SK-N-SH treated with all-trans-retinoic acid at 6 μM for 48 hours (cell line): ENCODE measurements around the gene LAMB1.

ENCODE experiments used
- ARNTL ChIP-seq: fragments of 450-650 bp; formaldehyde crosslinking; IDR thresholded peaks from 2 replicates; pipeline ENCODE4 v1.5.0; 2020; ENCODE audit warnings: low read depth, mild to moderate bottlenecking, moderate library complexity, borderline replicate concordance
- BACH2 ChIP-seq: fragments of 250-450 bp; sonication (Bioruptor Pico); IDR thresholded peaks from 2 replicates; pipeline ENCODE4 v1.9.0; 2021; ENCODE audit warnings: mild to moderate bottlenecking, borderline replicate concordance
- CSDC2 ChIP-seq: fragments of 250-450 bp; sonication (Bioruptor Pico); IDR thresholded peaks from 2 replicates; pipeline ENCODE4 v1.5.0; 2020; ENCODE audit warnings: mild to moderate bottlenecking, moderate library complexity
- CSRNP3 ChIP-seq: fragments of 250-450 bp; sonication (Bioruptor Pico); IDR thresholded peaks from 2 replicates; pipeline ENCODE4 v1.5.1; 2021; ENCODE audit warnings: mild to moderate bottlenecking, moderate library complexity
- GLIS3 ChIP-seq: fragments of 250-450 bp; sonication (Bioruptor Pico); IDR thresholded peaks from 2 replicates; pipeline ENCODE4 v1.5.0; 2020; ENCODE audit warnings: mild to moderate bottlenecking, moderate library complexity
- OSR1 ChIP-seq: fragments of 250-450 bp; sonication (Bioruptor Pico); IDR thresholded peaks from 2 replicates; pipeline ENCODE4 v1.8.0; 2022; ENCODE audit warnings: moderate library complexity, mild to moderate bottlenecking, inconsistent platforms
- PATZ1 ChIP-seq: fragments of 250-450 bp; sonication (Bioruptor Pico); IDR thresholded peaks from 2 replicates; pipeline ENCODE4 v1.8.0; 2020; ENCODE audit warnings: mild to moderate bottlenecking, moderate library complexity, borderline replicate concordance
- PPARA ChIP-seq: fragments of 250-450 bp; sonication (Bioruptor Pico); IDR thresholded peaks from 2 replicates; pipeline ENCODE4 v1.5.0; 2020; ENCODE audit warnings: mild to moderate bottlenecking, borderline replicate concordance
- SNAI2 ChIP-seq: fragments of 250-450 bp; sonication (Bioruptor Pico); IDR thresholded peaks from 2 replicates; pipeline ENCODE4 v1.5.0; 2020; ENCODE audit warnings: mild to moderate bottlenecking, moderate library complexity
- ZC3H10 ChIP-seq: fragments of 250-450 bp; sonication (Bioruptor Pico); IDR thresholded peaks from 2 replicates; pipeline ENCODE4 v1.5.1; 2021; ENCODE audit warnings: mild to moderate bottlenecking, moderate library complexity
- ZFP3 ChIP-seq: fragments of 250-450 bp; sonication (Bioruptor Pico); IDR thresholded peaks from 2 replicates; pipeline ENCODE4 v1.5.0; 2020; ENCODE audit warnings: mild to moderate bottlenecking, moderate library complexity
- ZFP30 ChIP-seq: fragments of 450-650 bp; formaldehyde crosslinking; IDR thresholded peaks from 2 replicates; pipeline ENCODE4 v1.5.0; 2022; ENCODE audit warnings: mild to moderate bottlenecking, moderate library complexity
- ZNF70 ChIP-seq: fragments of 450-650 bp; formaldehyde crosslinking; IDR thresholded peaks from 2 replicates; pipeline ENCODE4 v1.5.0; 2020; ENCODE audit warnings: mild to moderate bottlenecking, moderate library complexity

GRCh38 chr7:107980171-107980570 lies 22.8 kb downstream of the LAMB1 start:
- no peak for TF ChIP-seq GLIS3 (CRISPR knock-in tag)
- no peak for TF ChIP-seq ZFP30 (CRISPR knock-in tag)
- TF ChIP-seq PATZ1 (CRISPR knock-in tag) = no peak
- TF ChIP-seq CSDC2 = no peak
- TF ChIP-seq PPARA (CRISPR knock-in tag) = no peak
- TF ChIP-seq ZFP3 (CRISPR knock-in tag) = no peak
- TF ChIP-seq SNAI2 (CRISPR knock-in tag) = no peak
- TF ChIP-seq ZC3H10 = no peak
- no peak for TF ChIP-seq ZNF70 (CRISPR knock-in tag)
- TF ChIP-seq OSR1 (CRISPR knock-in tag) = no peak
- TF ChIP-seq BACH2 = no peak
- no peak for TF ChIP-seq ARNTL (CRISPR knock-in tag)
- no peak for TF ChIP-seq CSRNP3 (CRISPR knock-in tag)
